Activated CD8-positive, alpha-beta memory T cell treated with anti-CD3 and anti-CD28 coated beads, Interleukin-2, amount 50 U/mL, for 24 hours (primary cell): ENCODE results near the gene EXOC3L1.

Experiments used
- DNase-seq: peaks from one replicate; pipeline ENCODE4 v3.0.0-alpha.2; 2020; ENCODE audit errors: extremely low read depth

The EXOC3L1 gene

DNA sequence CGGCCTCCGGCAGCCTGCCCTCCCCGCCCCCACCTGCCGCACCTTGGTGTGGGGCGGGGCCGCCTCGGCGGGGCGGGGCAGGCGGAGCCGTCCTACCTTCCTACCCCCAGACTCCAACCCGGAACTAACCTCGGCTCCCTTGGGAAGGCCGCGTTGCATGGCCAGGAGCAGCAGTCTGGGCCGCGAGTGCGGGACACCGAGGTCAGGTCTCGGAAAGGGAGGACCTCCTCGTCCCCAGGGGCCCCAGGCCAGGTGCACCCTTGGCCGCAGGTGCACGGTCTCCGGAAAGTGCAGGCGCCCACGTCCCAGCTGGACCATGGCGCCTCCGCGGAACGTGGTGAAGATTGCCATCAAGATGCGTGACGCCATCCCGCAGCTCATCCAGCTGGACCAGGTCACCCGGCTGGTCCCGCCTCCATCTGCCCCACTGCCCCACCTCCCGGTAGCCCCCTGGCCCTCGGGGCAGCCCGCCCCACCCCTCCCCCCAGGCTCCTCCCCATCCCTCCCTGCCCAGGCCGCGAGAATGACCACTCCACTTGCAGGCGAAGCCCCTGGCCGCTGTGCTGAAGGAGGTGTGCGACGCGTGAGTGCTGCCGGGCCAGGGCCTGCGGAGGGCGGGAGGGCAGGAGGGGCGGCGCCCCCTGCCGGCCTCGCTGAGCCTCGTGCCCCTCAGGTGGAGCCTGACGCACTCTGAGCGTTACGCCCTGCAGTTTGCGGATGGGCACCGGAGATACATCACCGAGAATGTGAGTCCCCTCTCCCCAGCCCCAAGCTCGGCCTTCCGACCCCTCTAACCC is 9.3 kb upstream of the EXOC3L1 start, which contains the start of gene ELMO3:
TSS of gene ELMO3 (plus strand) at position 121 of the 797 bp plus-strand sequence. CDS start at position 317, 196 bp downstream.
- no peak for DNase-seq

DNA sequence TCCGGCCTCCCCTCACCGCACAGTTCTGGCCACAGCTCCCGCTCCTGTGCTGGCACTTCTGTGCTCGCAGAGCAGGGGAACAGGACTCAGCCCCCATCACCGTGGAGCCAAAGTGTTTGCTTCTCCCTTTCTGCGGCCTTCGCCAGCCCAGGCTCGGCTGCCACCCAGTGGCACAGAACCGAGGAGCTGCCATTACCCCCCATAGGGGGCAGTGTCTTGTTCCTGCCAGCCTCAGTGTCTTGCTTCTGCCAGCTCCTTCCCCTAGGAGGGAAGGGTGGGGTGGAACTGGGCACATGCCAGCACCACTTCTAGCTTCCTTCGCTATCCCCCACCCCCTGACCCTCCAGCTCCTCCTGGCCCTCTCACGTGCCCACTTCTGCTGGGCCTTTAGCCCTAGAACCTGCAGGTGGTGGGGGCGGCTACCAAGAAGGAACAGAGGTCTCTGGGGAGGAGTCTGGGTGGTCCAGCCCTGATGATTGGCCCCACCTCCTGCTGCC is 8.3 kb upstream of the EXOC3L1 start:
- DNase-seq: no peak

- no peak for DNase-seq
These were observed 7.8 kb upstream of the EXOC3L1 start for GRCh38 chr16:67197704-67198103.

DNA sequence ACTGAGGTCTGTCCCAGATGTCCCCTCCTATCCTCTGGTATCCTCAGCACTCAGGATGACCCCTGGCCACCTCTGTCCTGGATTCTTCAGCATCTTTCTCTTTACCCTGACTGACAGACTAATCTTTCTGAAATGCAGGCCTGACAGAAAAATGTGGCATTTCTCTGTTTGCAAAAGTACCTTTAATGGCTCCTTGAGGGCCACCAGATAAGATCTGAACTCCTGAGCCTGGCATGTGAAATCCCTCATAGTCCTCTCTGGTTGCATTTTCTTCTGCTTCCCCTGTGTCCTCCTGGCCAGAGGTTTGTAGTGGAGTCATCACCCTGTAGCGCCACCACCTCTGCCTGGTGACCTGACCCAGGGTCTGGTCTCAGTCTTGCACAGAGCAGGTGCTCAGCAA is 6.9 kb upstream of the EXOC3L1 start:
- DNase-seq: no peak

DNA sequence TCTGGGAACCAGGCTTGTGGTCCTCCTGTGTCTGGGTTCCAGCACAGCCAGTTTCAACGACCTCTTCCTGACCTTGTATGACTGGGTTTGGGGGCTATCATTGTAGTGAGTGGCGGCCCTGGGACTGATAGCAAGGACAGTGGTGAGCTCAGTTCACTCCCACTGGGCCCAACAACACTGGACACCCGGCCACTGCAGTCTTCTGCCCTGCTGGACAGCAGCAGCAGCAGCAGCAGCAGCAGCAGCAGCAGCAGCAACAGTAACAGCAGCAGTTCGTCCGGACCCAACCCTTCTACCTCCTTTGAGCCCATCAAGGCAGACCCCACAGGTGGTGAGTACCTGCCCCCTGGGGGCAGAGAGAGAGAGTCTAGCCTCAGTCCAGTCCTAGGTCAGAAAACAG is 5.7 kb upstream of the EXOC3L1 start:
- DNase-seq: no peak

GRCh38 chr16:67194260-67194659 is 4.3 kb upstream of the EXOC3L1 start:
- no peak for DNase-seq

GRCh38 chr16:67193536-67193935 is 3.6 kb upstream of the EXOC3L1 start:
- no peak for DNase-seq

DNA sequence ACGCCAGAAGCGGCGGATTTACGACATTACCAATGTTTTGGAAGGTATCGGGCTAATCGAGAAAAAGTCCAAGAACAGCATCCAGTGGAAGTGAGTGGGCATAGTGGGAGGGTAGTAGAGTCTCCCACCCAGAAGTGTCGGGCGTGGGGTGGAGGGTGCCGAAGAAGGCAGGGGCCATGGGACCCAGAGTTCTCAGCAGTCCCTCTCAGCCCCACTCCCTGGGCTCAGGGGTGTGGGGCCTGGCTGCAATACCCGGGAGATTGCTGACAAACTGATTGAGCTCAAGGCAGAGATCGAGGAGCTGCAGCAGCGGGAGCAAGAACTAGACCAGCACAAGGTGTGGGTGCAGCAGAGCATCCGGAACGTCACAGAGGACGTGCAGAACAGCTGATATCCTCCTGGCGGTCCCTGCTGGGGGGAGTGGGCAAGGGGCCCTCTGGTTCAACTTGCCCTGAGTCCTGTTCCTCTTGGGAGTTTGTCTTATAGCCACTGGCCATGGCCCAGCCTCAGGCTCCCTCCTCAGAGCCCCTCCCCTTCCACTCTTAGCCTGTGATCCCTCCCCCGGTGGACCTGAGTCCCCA is 2.9 kb upstream of the EXOC3L1 start:
- DNase-seq: no peak

GRCh38 chr16:67191995-67192681 is 2.2 kb upstream of the EXOC3L1 start, which contains the start of gene E2F4:
Gene E2F4, plus strand, starts transcription at chr16:67192155. Its CDS starts 73 bp downstream, at chr16:67192228.
- peak; percentile 75 for DNase-seq

- no peak for DNase-seq
These were observed 1.6 kb upstream of the EXOC3L1 start for GRCh38 chr16:67191411-67191994.

- DNase-seq: no peak
These were observed 788 bp upstream of the EXOC3L1 start for GRCh38 chr16:67190448-67191399.

DNA sequence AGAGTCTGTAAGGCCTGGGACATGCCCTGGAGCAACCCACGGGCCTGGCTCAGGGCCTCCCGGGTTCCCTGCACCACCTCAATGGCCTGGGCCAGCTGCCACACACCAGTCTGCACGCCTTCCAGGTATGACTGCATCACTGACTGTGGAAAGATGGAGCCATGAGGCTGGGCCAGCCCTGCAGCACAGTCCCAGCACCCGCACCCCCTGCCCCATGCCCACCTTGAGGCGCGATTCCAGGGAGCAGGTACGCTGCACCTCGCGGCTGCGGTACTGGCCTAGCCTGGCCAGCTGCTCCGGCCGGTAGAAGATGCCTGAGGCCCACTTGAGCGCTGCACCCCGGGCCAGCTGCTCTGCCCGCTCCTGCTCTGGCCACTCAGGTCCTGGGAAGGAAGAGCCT is 1.1 kb downstream of the EXOC3L1 start:
- DNase-seq: no peak

- no peak for DNase-seq
These were observed 1.6 kb downstream of the EXOC3L1 start for GRCh38 chr16:67188323-67188722.

- DNase-seq: no peak
These were observed 2.6 kb downstream of the EXOC3L1 start for GRCh38 chr16:67187175-67187890.

GRCh38 chr16:67186550-67186950 is 3.4 kb downstream of the EXOC3L1 start:
- no peak for DNase-seq

DNA sequence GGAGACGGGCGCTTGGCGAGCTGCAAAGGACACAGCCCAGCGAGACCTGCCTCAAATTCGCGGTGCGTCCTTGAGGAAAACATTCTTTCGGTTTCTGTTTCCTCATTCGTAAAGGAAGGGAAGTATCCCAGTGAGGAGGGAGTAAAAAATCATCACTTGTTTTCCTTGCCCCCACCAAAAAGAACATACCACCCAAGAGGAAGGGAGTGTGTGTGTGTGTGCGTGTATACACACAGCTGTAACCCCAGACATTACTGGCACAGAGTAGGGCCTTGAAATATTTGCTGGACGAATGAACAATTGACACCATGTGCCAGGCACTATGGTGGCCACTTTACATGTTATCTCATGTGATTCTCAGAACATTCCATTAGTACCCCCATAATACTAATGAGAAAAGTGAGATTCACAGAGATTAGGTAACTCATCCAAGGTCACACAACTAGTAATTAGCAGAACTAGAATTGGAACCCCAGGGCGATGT is 4.2 kb downstream of the EXOC3L1 start:
- DNase-seq: no peak

- DNase-seq: peak; percentile 62
These were observed 4.8 kb downstream of the EXOC3L1 start for GRCh38 chr16:67184995-67185650.

- no peak for DNase-seq
These were observed 5.4 kb downstream of the EXOC3L1 start for GRCh38 chr16:67184453-67184994.
